Activated CD8-positive, alpha-beta memory T cell treated with anti-CD3 and anti-CD28 coated beads for 24 hours (primary cell): ENCODE data around the gene MBOAT7.
"Not testable (repeated sequence)": the region's sequence is repeated elsewhere in the genome, so short reads cannot be mapped to it uniquely, and the experiment has no call there.

ENCODE experiments used
- DNase-seq: peaks from one replicate; pipeline ENCODE4 v3.0.0-alpha.2; 2020

Gene MBOAT7

DNA sequence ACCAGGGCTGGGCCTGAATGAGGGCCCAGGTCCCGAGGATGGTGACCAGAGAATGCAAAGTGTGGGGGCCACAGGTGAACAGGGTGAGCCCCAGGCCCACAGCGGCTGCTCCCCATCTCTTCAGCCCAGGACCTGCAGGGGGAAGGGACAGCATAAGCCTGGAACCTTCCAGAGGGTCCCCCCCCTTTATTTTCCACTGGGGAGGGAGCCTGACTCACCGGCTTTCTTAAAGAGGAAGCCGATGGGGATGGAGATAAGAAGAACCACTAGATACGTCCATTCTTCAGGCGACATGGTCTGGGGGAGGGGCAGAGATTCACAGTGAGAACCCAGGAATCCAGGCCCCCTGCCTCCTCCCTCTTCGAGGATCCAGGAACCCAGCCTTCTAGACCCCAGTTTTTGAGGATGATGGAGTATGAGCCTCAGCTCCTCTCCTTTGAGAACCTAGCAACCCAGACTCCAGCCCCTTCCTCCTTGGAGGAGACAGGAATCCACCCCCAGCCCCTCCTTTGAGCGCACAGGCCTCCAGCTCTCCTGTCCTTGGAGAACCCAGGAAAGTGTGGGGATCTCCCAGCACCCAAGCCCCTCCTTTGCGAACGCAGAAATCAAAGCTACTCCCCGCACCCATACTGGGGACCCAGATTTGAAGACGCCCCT, 1.0 kb downstream of the MBOAT7 start:
- DNase-seq = no peak

DNA sequence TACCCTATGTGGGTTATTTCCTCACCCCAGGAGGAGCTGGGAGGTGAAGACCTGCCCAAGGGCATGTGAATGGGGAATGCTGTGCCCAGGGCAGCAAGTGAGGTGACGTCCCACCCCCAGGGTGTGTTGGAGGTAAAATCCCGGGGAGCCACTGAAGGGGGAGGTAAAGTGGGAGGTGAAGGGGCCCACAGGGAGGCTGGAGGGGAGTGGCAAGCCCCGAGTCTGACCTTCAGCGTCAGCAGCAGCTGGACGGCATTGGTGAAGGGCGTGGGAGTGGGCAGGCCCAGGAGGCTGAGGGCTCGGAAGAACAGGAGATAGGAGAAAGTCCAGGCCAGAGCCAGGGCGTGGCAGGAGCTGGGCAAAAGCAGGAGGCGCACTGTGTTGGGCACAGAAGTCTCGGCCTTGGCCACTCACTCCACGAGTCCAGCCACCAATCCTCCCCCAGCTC, 2.4 kb downstream of the MBOAT7 start:
- DNase-seq = no peak

DNA sequence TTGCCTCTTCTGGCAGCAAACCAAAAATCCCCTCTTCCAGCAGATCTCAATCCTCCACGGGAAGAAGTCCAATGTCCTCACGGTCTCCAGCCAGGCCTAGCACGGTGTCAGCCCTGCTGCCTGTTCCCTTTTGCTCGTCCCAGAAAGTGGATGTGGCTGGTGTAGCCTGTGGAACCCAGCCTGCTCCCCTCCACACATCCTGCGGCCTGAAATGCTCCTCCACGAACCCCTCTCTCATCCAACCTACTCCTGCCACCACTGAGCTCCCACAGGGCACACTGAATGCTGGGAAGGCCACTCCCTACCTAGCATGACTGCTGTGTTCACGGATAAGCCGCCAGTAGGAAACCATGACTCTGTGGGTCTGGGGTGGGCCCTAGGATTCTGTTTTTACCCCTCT, 3.0 kb downstream of the MBOAT7 start:
- no peak for DNase-seq

GRCh38 chr19:54183431-54183830, 5.9 kb downstream of the MBOAT7 start:
- DNase-seq = no peak

DNA sequence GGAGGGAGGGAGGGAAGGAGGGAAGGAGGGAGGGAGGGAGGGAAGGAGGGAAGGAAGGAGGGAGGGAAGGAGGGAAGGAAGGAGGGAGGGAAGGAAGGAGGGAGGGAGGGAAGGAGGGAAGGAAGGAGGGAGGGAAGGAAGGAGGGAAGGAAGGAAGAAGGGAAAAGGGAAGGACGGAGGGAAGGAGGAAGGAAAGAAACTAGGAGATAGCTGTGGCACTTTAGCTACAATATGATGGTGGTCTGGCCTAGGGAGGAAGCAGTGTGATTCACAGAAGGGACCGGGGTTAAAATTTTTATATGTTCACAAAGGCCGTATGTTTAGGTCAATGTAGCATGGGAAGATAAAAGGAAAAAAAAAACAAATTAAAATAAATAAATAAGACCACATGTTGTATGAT, 7.5 kb downstream of the MBOAT7 start:
- DNase-seq = not testable (repeated sequence)

DNA sequence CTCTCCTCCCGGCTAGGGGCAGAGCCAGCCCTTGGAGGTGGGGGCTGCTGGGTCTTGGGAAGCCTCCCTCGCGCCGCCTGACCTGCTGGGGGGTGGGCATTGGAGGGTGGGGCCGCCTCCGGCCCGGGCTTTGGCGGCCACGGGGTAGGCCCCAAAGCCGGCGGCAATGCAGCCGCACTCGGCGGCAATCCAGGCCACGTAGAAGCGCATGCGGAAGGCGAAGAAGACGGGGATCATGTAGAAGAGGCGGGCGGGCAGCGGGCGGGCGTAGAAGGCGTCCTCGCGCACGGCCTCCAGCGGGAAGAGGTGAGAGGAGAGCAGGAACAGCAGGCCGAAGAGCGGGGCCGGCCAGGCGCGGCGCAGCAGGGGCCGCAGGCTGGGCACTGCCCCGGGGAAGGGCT, 8.7 kb downstream of the MBOAT7 start:
- DNase-seq = no peak

DNA sequence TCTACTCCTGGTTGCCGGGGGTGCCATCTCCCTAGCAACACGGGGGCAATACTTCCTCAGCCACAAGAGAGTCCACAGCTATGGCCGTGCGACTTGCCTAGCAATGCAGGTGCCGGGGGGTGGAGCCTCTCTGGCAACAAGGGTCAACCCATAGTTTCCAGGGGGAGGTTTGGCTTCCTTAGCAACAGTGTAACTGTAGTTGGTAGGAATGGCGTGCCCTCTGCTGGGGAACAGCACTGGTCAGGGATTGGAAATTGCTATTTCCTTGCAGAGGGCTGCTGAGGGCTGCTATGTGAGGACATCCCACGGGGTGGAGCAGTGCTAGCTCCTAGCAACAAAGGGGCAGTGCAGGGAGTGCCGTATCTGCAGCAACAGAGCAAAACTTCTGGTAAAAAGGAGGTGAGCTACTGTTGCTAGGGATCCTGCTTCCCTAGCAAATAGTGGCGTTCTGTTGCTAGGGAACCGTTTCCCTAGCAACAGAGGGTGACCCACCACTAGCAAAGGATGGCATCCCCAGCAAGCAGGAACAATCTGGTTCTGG, 9.4 kb downstream of the MBOAT7 start:
- no peak for DNase-seq

DNA sequence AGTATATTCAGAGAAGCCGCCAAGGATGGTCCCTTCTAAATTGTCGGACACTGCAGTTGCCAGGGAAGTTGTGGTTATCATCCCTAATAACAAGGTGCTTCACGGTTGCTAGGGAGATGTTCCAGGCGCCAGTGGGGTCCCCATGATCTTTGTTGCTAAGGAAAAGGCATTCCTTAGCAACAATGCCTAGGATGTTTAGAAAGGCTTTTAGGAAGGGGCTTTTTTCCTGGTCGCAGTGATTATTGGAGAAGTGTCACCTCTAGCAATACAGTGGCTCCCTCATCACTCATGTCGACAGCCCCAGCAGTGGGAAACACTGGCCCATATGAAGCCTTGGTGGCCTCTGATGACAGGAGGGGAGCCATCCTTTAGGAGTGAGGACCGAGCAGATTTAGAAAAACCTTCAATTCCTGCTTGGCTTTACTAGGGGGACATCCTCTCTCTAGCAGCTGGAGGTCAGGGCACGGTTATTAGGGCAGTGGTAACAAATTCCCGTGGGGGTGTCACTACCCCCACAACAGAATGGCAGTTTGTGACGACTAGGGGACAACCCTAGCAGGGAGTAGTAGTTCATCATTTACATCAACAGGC, 10.0 kb downstream of the MBOAT7 start:
- no peak for DNase-seq

GRCh38 chr19:54178581-54179261, 10.7 kb downstream of the MBOAT7 start:
- DNase-seq = no peak

- DNase-seq = no peak
Observed at GRCh38 chr19:54173951-54174834, 15.2 kb downstream of the MBOAT7 start.

GRCh38 chr19:54173359-54173699, 16.1 kb downstream of the MBOAT7 start:
- no peak for DNase-seq

- no peak for DNase-seq
Observed at GRCh38 chr19:54172471-54173358, 16.7 kb downstream of the MBOAT7 start, which contains the start of gene TMC4. TMC4 (minus strand) TSS chr19:54173160; CDS start chr19:54173117, 43 bp downstream.

GRCh38 chr19:54171736-54172431, 17.5 kb downstream of the MBOAT7 start:
- DNase-seq = not testable (repeated sequence)

- DNase-seq = no peak
Observed at GRCh38 chr19:54169149-54169740, 20.1 kb downstream of the MBOAT7 start.

DNA sequence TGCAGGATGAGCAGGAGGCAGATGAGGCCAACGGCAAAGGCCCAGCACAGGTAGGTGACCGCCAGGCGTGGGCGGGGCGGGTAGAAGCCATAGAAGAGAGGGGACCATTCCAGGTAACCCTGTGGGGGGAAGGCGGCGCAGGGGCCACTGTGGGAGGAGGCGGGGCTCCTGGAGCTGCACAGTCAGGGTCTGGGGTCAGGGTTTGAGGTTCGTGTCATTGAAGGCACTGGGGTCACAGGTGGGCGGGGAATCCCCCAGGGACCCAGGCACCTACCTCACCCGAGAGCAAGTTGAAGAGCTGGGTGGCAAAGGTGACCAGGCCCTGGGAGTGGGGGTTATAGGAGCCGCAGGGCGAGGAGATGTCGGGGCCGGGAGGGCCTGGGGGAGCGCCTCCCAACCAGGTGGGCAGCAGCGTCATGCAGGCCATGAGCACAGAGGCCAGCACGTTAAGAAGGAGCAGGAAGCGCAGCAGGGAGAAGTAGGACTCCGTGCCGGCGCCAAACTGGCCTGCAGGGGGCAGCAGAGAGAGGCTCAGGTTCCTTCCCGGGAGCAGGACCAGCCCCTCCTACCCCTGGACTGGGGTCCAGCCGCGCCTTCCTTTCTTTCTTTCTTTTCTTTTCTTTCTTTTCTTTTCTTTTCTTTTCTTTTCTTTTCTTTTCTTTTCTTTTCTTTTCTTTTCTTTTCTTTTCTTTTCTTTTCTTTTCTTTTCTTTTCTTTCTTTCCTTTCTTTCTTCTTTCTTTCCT, 21.0 kb downstream of the MBOAT7 start:
- peak; percentile 98 for DNase-seq

DNA sequence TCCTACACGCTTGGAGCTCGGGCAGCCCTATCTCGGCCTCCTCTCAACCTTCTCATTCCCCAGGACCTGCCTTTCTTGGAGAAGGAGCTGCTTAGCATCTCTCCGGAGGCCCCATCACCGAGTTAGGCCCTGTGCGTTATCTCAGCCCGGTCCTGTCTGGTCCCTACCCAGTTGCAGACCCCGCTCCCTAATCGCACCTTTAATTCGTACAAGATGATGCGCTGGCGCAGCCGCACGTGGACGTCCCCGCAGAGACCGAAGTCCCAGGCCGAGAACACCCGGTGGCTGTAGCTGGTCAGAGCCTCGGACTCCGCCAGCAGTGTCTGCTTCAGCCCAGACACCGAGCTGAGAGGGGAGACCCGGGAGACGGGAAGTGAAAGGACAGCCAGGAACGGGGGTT, 24.2 kb downstream of the MBOAT7 start:
- DNase-seq = no peak

- DNase-seq = no peak
Observed at GRCh38 chr19:54164369-54165068, 24.9 kb downstream of the MBOAT7 start.

DNA sequence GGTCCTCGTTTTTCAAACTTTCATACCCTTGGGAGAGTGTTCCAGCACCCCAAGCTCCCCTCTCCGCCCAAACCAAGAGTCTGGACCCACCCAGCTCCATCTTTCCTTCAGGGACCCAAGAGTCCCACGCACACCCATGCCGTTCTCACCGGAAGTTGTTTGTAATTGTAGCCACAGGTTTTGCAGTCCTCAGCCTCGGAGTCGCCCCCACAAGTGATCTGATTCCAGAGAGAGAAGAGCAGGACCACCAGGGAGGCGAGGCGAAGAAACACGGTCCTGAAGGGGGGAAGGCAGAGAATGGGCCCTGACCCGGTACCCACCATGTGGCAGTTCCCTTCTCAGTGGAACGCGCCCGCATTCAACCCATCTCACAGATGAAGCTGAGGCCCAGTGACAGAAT, 26.5 kb downstream of the MBOAT7 start:
- no peak for DNase-seq

- peak; percentile 91 for DNase-seq
Observed at GRCh38 chr19:54162241-54162805, 27.1 kb downstream of the MBOAT7 start.
